Measurements from ENCODE around the gene AK4.
A peak's percentile ranks its signal among the peaks of the same experiment; 100 is the strongest.

AK4 gene

DNA sequence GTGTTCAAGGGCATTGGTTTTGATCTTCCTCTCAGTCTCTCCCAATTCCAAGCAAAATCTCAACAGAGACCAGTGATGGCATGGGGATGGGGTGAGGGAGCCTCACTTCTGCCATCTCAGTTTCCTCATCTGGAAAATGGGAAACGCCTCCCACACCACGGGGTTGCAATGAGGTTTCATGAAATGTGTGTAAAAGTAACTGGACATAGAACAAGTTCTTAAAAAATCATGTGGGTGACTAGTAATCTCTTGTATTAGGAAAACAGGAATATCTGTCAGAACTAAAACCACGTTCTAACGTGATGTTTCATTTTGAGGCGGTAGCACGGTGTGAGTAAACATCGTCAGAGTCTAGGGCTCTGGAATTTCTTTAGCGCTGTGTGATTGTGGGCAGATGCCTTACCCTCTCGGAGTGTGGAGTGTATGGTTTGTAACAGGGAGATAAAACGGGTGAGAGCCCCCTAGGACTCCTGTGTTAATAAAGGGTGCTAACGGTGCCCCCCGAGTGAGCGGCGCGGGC, 105.9 kb downstream of the AK4 start:
- DNase-seq (ENCODE audit: low spot score) = no peak

DNA sequence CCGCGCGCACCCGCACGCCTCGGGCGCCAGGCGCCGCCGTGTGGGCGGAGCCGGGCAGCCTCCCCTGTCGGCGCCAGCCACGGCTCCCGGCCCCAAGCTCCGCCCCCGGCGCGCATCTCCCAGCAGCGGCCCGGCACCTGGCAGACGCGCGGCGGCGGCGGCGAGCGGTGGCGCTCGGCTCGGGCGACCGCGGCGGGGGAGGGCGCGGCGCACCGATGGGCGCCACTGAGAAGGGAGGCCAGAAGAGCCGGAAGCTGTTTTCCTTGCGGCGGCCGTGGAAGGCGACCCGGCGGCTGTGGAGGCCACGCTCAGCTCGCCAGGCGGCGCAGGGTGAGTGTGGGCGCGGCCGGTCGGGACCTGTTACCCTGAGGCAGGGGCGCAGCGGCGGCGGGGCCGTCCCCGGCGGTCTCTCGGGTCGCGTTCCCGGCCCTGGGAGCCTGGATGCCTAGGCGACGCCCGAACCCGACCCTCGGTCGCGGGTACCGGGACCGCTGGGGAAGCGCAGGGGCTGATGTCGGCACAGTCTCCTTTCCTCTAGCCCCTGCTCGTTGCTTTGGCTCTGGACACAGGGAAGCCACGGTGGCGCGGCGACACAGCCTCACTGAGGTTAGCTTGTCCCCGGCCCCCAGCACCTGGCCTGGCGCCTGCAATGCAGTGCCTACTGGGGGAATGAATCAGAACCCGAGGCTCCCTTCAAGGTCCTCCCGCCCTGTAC, 106.5 kb downstream of the AK4 start:
- DNase-seq (ENCODE audit: low spot score) = peak; percentile 89

DNA sequence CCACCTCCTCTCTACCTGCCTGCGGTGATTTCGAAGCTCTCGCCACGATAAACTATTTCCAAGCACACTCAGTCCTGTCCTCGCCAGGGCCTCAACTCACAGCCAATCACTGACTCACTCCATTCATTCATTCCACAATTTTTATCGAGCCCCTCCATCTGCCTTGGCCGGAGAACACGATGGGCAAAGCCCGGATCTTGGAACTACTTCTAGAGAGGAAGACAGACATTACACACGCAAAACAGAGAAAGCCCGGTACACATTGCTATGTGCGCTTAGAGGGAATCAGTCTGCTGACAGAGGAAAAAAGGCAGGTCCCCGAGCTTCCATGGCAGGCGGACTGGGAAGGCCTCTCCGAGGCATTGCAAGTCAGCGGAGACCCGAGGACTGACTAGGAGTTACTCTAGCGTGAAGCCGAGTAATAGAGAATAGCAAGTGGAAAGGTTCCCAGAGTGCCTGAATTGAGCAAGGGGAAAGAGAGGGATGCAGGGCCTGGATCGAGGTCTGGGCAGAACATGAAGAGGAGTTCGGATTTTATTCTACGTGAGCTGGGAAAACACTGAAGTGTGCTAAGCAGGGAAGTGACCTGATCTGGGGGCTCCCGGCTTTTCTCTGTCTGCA, 107.1 kb downstream of the AK4 start:
- DNase-seq (ENCODE audit: low spot score) = no peak

DNA sequence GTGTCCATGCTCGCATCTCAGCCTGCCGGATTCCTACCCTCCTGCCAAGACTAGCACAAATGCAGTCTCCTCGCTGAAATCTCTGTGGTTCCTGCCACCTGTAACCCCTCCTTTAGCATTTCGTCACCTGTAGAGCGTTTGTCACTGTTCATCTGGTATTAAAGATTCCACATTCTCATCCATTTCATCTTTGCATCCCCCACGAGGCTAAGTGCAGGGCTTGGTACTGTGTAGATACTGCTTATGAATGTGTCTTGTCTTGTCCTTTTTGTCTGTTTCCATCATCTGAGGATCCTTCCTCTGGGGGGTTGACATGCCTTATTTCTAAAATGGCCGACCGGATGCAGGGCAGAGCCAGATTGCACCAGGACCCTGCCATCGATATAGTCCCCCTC, 107.7 kb downstream of the AK4 start:
- no peak for DNase-seq (ENCODE audit: low spot score)

DNA sequence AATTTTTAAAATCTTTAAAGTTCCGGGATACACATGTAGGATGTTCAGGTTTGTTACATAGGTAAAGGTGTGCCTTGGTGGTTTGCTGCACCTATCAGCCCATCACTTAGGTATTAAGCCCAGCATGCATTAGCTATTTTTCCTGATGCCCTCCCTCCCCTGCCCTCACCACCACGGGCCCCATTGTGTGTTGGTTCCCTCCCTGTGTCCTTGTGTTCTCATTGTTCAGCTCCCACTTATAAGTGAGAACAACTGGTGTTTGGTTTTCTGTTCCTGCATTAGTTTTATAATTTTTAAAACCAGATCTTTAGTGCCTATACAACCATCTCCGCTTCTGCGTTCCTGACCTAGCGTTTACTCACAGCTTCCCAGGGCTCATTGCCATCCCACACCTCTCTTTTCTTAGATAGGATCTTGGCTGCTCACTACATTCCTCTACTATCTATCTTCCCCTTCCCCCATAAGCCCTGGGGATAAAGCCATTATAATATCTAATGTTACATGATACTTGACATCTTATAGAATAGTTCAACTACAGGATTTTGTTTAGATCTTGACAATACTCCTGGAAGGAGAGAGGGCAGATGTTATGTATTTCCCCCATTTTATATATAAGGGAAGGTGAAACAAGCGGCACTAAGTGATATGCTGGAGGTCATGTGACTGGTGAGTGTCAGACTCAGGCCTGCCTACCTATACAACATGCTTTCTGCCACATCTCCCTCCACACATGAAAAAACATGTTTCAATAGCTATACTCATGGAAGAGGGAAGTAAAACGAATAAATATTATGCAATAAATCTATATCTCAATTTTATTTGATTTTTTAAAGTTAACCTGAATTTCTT, 109.1 kb downstream of the AK4 start:
- no peak for DNase-seq (ENCODE audit: low spot score)

DNA sequence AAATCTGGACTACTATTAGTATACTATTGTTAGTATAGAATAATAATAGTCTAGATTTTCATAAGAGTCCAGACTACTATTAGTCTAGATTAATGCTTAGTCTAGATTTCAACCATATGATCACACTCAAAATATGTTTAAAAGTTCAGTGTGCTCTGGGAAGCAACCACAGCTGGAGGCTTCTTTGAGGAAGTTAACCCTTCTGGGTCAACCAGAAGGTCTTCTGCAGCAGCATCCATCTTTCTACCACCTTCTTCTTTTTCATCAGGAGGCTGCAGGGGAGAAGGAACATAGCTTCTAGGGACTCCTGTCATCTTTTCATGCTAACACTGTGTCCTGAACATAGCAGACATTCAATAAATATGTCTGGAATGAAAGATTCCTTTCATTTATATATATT, 110.1 kb downstream of the AK4 start:
- DNase-seq (ENCODE audit: low spot score) = no peak

DNA sequence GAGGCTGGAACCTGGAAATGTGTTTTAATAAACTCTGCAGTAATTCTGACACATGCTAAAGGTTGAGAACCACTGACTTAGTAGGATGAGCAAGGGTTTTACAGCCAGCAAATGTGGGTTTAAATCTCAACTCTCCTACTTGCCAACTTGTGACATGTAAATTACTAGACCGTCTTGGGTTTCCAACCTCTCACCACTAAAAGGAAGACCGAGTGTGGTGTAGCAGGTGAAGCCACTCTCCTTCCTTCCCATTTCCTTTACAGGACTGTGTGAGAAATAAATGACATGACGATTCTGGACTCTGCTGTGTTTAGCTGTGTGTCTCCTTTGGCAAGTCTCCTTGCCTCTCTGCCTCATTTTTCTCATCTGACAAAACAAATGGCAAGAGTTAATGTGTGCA, 111.8 kb downstream of the AK4 start:
- DNase-seq (ENCODE audit: low spot score) = no peak

DNA sequence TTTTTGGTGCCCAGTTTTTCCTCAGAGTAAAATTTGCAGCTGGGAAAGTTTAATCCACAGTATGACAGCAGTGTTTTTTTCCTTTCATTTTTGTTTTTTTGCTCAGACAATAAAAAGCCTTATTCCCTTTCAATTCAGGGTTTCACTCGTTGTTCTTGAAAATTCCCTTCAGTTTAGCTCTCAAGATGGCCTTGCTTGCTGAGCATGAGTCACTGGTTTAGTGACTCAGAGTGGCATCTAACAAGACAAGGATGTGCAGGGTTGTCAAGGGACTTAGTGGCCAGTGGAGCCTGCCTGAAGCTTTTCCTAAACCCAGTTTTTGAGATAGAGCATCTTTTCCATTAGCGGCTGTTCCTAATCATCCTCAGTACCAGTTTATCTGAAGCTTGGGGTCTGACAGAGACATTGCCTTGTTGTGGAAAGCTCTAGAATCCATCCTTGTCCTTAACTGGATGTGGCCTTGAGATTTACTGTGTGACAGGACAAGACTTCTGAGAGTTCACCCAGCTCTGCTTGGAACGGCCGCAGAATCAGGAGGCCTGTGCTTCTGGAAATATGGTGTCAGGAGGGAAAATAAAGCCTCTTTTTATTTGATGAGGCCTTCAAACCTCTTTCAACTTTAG, 113.0 kb downstream of the AK4 start:
- peak; percentile 73 for DNase-seq (ENCODE audit: low spot score)

DNA sequence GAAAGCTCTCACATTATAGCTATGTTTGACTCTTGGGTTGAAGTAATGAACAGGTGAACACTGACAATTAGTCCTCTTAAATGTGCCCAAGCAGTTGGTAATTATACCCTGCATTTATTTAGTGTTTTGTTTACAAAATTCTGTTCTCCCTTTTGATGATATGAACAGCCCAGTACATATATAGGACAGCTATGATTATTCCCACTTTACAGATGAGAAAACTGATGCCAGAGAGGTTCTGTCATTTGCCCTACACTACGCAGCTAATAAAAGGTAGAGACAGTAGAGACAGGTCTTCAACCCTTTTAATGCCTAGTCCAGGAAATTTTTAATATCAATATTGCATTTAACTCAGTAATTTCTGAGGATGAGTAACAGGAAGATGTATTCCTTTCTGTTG, 115.3 kb downstream of the AK4 start:
- DNase-seq (ENCODE audit: low spot score) = no peak

DNA sequence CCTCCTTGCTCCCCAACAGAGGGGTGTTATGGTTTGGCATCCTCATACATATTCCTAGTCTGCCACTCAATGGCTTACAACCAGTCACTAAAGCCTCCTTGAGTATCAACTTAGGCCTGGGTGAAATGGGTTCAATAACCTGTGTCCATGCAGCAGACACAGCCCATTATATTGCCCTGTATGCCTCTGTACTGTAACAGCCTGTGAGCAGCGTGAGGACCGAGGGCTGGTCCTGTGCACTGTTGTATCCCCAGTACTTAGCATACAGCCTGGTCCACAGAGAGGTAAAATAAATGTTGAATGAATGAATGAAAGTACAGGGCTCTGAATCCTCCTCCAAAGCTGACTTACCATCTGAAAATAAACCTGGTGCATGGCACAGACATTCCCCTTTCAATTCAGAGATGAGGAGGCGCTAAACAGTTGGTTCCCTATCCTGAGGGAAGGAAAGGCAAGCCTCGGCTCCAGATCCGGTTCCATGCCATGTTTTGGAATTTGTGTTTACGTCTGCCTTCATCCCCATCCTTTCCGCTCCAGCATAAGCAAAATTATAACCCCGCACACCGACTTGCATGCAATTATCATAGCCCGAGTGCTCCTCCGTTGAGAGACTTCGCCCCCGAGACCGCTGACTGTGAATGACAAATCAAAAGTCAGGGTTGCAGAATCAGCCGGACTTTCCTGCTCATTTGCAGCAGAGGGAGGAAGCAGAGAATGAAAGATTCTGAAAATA, 116.4 kb downstream of the AK4 start:
- peak; percentile 42 for DNase-seq (ENCODE audit: low spot score)

DNA sequence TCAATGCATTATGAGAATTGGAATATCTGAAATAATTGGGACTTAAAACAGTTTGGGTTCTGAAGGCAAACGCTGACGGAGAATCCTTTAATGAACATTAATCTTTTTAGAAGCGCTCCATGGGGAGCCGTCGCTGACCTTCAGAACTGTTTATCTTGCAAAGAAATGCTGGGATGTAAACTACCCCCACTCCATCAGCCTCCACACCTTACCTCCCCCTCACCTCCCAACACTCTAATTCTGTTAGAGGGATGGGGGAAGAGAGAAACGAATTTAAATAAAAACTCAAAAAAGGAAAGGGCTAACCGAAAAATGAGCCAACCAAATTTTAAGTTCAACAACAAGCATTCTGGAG, 117.3 kb downstream of the AK4 start:
- DNase-seq (ENCODE audit: low spot score) = no peak

DNA sequence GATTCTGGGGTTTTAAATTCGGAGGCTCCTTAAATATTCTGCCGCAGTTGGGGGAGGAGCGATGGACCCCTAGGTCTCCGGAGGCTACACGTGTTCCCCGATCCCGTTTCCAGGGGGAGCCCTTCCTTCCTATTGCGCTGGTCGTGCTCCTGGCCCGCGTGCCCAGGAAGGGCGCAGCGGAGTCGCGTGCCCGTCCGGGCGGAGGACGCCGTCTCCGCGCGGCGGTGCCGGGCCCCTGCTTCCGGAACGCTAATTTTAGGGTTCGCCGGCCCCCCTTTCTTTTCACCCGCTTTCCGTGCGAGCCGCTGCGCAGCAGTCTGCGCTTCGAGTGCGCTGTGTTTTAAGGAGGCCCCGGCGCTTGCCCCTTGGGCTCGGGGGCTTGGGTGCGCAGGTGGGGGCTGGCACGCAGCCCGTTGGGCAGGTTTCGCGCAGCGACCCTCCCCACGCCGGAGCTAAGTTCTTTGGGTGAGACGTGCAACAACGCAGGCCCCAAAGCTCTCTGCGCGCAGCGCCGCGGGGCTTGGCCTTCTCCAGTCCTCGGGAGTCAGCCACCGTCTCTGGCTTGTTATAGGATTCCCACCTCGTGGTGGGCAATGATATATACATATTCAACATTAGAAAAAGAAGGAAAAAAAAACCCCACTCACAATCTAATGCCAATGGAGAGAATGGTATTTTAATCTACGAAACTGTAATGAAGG, 117.8 kb downstream of the AK4 start:
- peak; percentile 28 for DNase-seq (ENCODE audit: low spot score)

DNA sequence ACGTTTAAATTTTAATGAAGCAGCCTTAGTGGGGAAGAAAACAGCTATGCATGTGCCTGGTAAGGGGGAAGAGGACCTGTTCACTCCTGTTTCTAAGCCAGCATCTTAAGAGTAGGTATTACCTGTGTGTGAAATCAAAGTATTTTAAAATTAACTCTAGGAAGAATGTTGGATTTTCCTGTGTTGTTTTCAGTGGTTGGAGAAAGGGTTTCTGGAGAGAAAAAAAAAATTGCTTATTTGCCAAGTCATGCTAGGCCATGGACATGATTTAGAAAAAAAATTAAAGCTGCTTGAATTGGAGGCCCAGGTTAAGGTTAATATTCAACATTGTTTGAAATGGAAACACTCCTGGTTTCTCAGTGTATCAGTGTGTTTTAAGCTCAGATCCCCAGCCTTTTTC, 118.5 kb downstream of the AK4 start:
- no peak for DNase-seq (ENCODE audit: low spot score)

DNA sequence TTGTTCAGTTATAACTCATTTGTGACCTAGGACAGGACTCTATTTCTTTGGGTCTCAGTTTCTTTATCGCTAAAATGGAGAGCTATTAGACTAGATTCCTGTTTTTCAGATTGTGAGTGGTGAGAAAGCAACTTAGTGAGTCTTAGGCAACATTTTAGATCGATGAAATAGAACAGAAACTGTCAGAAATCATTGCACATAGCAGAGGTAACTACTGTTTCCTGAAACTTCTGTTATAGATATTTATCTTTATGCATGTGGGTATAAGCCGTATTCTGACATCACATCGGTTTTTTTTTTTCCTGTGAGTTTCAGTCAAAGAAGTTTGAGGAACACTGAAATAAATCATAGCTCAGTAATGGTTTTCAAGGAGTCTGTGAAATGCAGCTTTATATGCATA, 119.3 kb downstream of the AK4 start:
- DNase-seq (ENCODE audit: low spot score) = no peak

DNA sequence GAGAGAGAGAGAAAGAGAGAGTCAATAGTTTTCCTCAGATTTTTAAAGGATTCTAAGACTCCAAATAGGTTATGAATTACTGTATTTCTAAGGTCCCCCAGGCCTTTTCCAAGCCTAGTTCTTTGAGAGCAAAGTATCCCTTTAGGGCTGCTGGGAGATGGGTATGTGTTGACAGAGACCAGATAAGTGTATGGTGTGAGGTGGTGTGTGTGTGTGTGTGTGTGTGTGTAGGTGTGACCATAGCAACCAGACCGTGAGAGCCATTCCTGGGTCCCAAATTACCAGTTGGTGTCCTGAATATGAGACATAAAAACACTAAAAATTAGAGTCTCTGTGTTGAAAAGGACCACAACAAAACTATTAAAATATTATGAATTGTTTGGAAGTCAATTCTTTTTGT, 119.7 kb downstream of the AK4 start:
- no peak for DNase-seq (ENCODE audit: low spot score)

DNA sequence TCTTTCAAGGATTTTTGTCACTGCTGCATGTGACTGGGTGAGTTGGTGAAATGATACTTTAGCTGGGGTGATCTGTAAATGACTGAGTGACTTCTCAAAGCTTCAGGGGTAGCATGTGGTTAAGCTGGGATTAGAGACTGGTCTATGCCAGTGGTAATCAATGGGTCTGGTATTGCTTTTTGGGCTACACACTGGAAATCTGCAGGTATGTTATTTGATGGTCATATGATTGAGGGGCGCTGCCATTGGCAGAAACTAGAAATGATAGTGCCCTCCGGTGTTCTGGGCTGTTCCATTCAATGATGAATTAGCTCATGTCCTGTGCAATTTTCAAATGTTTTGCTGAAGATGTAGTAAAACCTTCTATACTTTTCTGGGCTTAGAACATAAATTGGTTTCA, 121.6 kb downstream of the AK4 start:
- DNase-seq (ENCODE audit: low spot score) = no peak

DNA sequence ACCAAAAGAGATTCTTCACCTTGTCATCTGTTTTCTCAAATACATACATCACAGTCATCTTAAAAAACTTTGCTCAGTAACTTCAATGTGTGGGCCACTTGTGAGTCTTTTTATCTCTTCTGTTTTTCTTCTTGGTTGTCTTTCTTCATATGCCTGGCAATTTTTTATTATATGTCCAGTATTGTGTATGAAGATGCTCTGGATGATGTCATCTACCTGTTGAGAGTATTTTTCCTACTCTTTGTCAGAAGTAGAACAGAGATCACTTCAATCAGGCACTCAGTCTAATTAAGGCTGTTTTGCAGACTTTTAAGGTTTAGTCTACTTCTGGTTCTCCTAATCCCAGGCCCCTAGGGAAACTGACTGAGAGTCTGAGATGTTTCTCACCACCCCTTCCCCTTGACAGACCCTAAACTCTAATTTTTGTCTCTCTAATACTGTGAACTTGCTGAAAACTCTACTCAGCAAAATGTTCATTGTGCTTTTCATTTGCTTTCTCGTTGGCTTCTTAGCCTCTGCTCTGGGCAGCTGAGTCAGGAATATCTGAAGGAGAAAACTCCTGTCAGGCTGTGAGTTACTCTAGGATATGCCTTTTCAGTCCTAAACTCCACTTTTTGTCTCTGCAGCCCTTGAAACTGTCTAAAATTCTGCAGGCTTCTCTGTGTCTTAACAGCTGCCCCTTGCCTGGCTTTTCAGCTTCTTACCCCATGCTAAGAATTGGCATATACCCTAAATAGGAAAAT, 128.4 kb downstream of the AK4 start:
- DNase-seq (ENCODE audit: low spot score) = no peak

DNA sequence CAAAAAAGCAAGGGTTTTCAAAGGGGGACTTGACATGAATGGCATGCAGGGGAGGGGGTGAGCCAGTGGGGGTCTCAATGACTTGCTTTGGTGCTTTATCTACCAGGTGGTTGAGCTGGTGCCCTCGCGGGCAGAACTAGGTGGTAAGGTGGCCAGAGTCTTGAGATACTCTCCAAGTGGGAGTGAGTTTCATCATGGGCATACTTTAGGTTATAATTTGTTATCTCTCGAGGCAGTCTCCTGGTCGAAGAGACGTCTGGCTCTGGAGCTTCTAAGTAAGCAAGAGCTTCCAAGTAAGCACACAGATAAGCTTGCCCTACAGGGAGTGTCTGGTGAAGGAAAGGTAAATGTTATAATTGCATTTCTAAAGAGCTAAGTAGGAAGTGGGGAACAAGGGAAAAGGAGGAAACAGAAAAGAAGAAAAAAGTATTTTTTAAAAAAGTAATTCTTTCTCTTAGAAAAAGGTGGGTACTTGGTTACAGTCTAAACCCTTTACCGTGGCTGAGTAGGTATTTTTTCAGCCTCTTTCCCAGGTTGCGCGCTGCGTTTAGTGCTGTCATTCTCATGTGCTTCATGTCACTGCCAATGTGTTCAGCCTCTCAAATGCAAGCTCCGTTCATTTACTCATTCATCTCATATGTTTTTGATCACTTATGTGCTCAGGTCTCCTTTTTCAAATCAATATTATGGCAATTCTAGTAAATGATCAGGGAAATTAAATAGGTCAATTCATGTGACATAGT, 129.8 kb downstream of the AK4 start:
- no peak for DNase-seq (ENCODE audit: low spot score)

DNA sequence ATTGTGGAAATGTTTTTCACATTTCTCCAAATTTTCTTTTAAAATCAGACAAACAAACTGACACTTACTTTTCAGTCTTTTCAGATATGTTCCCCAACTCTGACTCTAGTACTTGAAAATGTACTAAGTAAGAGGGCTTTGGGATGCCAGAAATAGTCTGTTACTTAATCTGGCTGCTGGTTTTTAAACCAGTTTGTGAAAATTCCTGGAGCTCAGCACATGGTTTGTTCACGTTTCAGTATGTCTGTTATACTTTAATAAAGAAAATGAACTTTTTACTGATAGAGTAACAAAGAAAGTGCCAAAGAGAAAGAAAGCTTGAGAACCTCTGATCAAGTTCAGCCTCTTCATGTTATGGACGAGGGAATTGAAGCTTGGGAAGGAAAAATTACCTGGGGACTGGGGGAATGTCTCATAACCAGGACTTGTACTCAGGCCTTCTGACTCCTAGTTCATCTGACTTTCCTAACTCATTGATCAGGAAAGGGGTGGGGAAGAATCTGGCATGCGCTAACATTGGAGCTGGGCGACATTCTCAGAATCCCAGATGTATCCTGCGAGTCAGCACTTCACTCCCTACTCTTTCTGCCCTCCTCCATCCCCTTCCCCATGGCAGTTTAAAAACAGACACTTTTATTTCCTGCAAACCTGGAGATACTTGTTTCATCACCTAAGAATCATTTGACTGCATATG, 130.5 kb downstream of the AK4 start:
- DNase-seq (ENCODE audit: low spot score) = no peak

All from AG08396 (cell line).